Activated naive CD8-positive, alpha-beta T cell treated with anti-CD3 and anti-CD28 coated beads for 36 hours (primary cell): ENCODE results near the gene SORCS3. TPM values are rescaled to one million over a fixed set of nuclear protein-coding genes. Genes with fewer than 3 reads are reported as not detected.

ENCODE experiments used
- DNase-seq: peaks from one replicate; pipeline ENCODE4 v3.0.0; 2021
- H3K27ac Mint-ChIP-seq: one replicate; pipeline ENCODE4 v1.8.0; 2022; ENCODE audit warnings: mild to moderate bottlenecking, moderate library complexity, mixed read lengths
- H3K27me3 Mint-ChIP-seq: one replicate; pipeline ENCODE4 v1.8.0; 2022; ENCODE audit warnings: mild to moderate bottlenecking, mixed read lengths
- H3K36me3 Mint-ChIP-seq: one replicate; pipeline ENCODE4 v1.8.0; 2021; ENCODE audit warnings: mild to moderate bottlenecking, mixed read lengths
- H3K4me1 Mint-ChIP-seq: one replicate; pipeline ENCODE4 v1.8.0; 2021; ENCODE audit warnings: mixed read lengths
- H3K4me3 Mint-ChIP-seq: one replicate; pipeline ENCODE4 v1.8.0; 2022; ENCODE audit warnings: mild to moderate bottlenecking, moderate library complexity, mixed read lengths
- H3K9me3 Mint-ChIP-seq: one replicate; pipeline ENCODE4 v1.8.0; 2022; ENCODE audit warnings: mixed read lengths
- total RNA-seq, 2 experiments: library from RNA; stranded (reverse); gene quantifications; one replicate each; pipeline ENCODE4 v1.2.3, GENCODE V29; 2021

SORCS3 gene
- total RNA-seq, 2 experiments from 2014 or later, result not detected

GRCh38 chr10:104907521-104907920 is 266.4 kb downstream of the SORCS3 start:
- H3K4me3 Mint-ChIP-seq, result no peak overlapping the region
- H3K36me3 Mint-ChIP-seq, result no peaks in the 10 kb centered on the region
- no peaks in the 10 kb centered on the region for H3K9me3 Mint-ChIP-seq
- H3K27me3 Mint-ChIP-seq, result no peaks in the 10 kb centered on the region
- H3K27ac Mint-ChIP-seq, result no peak overlapping the region
- DNase-seq, result no peak
- H3K4me1 Mint-ChIP-seq, result no peaks in the 10 kb centered on the region

GRCh38 chr10:104908581-104908980 is 267.5 kb downstream of the SORCS3 start:
- Mint-ChIP-seq H3K36me3 (no peaks in the 10 kb centered on the region), H3K27me3 (peaks cover 4% of the 10 kb centered on the region), H3K27ac (no peak overlapping the region), H3K9me3 (no peaks in the 10 kb centered on the region), H3K4me1 (no peaks in the 10 kb centered on the region), H3K4me3 (no peak overlapping the region)
- DNase-seq, result no peak

- DNase-seq, result no peak
- Mint-ChIP-seq H3K27me3 (peaks cover 4% of the 10 kb centered on the region), H3K4me1 (no peaks in the 10 kb centered on the region), H3K9me3 (no peaks in the 10 kb centered on the region), H3K27ac (no peak overlapping the region), H3K4me3 (no peak overlapping the region), H3K36me3 (no peaks in the 10 kb centered on the region)
Measured at GRCh38 chr10:104910712-104911111, 269.6 kb downstream of the SORCS3 start.

GRCh38 chr10:104913390-104913789 is 272.3 kb downstream of the SORCS3 start:
- H3K36me3 Mint-ChIP-seq, result no peaks in the 10 kb centered on the region
- H3K27ac Mint-ChIP-seq, result no peak overlapping the region
- H3K27me3 Mint-ChIP-seq, result peaks cover 4% of the 10 kb centered on the region
- no peak for DNase-seq
- no peaks in the 10 kb centered on the region for H3K4me1 Mint-ChIP-seq
- H3K9me3 Mint-ChIP-seq, result no peaks in the 10 kb centered on the region
- H3K4me3 Mint-ChIP-seq, result no peak overlapping the region

GRCh38 chr10:104920476-104920875 is 279.4 kb downstream of the SORCS3 start:
- Mint-ChIP-seq H3K9me3 (no peaks in the 10 kb centered on the region), H3K27me3 (peaks cover 4% of the 10 kb centered on the region), H3K4me3 (no peak overlapping the region), H3K4me1 (no peaks in the 10 kb centered on the region), H3K27ac (no peak overlapping the region), H3K36me3 (no peaks in the 10 kb centered on the region)
- no peak for DNase-seq

GRCh38 chr10:104921763-104922162 is 280.7 kb downstream of the SORCS3 start:
- H3K4me3 Mint-ChIP-seq, result no peak overlapping the region
- H3K36me3 Mint-ChIP-seq, result no peaks in the 10 kb centered on the region
- H3K9me3 Mint-ChIP-seq, result no peaks in the 10 kb centered on the region
- peaks cover 4% of the 10 kb centered on the region for H3K27me3 Mint-ChIP-seq
- no peaks in the 10 kb centered on the region for H3K4me1 Mint-ChIP-seq
- H3K27ac Mint-ChIP-seq, result no peak overlapping the region
- no peak for DNase-seq

GRCh38 chr10:104922810-104923209 is 281.7 kb downstream of the SORCS3 start:
- no peaks in the 10 kb centered on the region for H3K36me3 Mint-ChIP-seq
- H3K27me3 Mint-ChIP-seq, result peaks cover 4% of the 10 kb centered on the region
- DNase-seq, result no peak
- H3K9me3 Mint-ChIP-seq, result no peaks in the 10 kb centered on the region
- no peaks in the 10 kb centered on the region for H3K4me1 Mint-ChIP-seq
- no peak overlapping the region for H3K4me3 Mint-ChIP-seq
- no peak overlapping the region for H3K27ac Mint-ChIP-seq

- no peaks in the 10 kb centered on the region for H3K9me3 Mint-ChIP-seq
- no peak for DNase-seq
- H3K36me3 Mint-ChIP-seq, result no peaks in the 10 kb centered on the region
- no peak overlapping the region for H3K27ac Mint-ChIP-seq
- no peaks in the 10 kb centered on the region for H3K4me1 Mint-ChIP-seq
- H3K4me3 Mint-ChIP-seq, result no peak overlapping the region
- H3K27me3 Mint-ChIP-seq, result peaks cover 4% of the 10 kb centered on the region
Measured at GRCh38 chr10:104923501-104923900, 282.4 kb downstream of the SORCS3 start.

GRCh38 chr10:104924101-104924795 is 283.2 kb downstream of the SORCS3 start:
- no peaks in the 10 kb centered on the region for H3K4me1 Mint-ChIP-seq

GRCh38 chr10:104925232-104925851 is 284.3 kb downstream of the SORCS3 start:
- H3K9me3 Mint-ChIP-seq, result no peaks in the 10 kb centered on the region
- no peak overlapping the region for H3K27ac Mint-ChIP-seq
- H3K4me3 Mint-ChIP-seq, result no peak overlapping the region
- H3K4me1 Mint-ChIP-seq, result no peaks in the 10 kb centered on the region
- H3K27me3 Mint-ChIP-seq, result no peaks in the 10 kb centered on the region
- no peaks in the 10 kb centered on the region for H3K36me3 Mint-ChIP-seq
- DNase-seq, result peak; percentile 19

More at GRCh38 chr10:104924101-104924795, 283.2 kb downstream of the SORCS3 start:
- Mint-ChIP-seq H3K4me3 (no peak overlapping the region), H3K9me3 (no peaks in the 10 kb centered on the region), H3K27ac (no peak overlapping the region), H3K36me3 (no peaks in the 10 kb centered on the region), H3K27me3 (no peaks in the 10 kb centered on the region)
- DNase-seq, result no peak

GRCh38 chr10:104928734-104929133 is 287.6 kb downstream of the SORCS3 start:
- Mint-ChIP-seq H3K4me1 (peaks cover 6% of the 10 kb centered on the region), H3K27ac (no peak overlapping the region), H3K9me3 (no peaks in the 10 kb centered on the region), H3K4me3 (no peak overlapping the region), H3K27me3 (no peaks in the 10 kb centered on the region), H3K36me3 (no peaks in the 10 kb centered on the region)
- no peak for DNase-seq

GRCh38 chr10:104931612-104932134 is 290.6 kb downstream of the SORCS3 start:
- peaks cover 2% of the 10 kb centered on the region for H3K36me3 Mint-ChIP-seq
- H3K4me3 Mint-ChIP-seq, result no peak overlapping the region
- no peaks in the 10 kb centered on the region for H3K27me3 Mint-ChIP-seq
- no peak for DNase-seq
- no peaks in the 10 kb centered on the region for H3K9me3 Mint-ChIP-seq
- H3K4me1 Mint-ChIP-seq, result peaks cover 15% of the 10 kb centered on the region
- H3K27ac Mint-ChIP-seq, result no peak overlapping the region

GRCh38 chr10:104935656-104936055 is 294.6 kb downstream of the SORCS3 start:
- Mint-ChIP-seq H3K4me3 (no peak overlapping the region), H3K27ac (no peak overlapping the region), H3K9me3 (no peaks in the 10 kb centered on the region), H3K36me3 (peaks cover 2% of the 10 kb centered on the region), H3K27me3 (no peaks in the 10 kb centered on the region), H3K4me1 (peaks cover 15% of the 10 kb centered on the region)
- DNase-seq, result no peak

GRCh38 chr10:104937567-104937966 is 296.5 kb downstream of the SORCS3 start:
- no peak overlapping the region for H3K4me3 Mint-ChIP-seq
- peaks cover 9% of the 10 kb centered on the region for H3K4me1 Mint-ChIP-seq
- no peak overlapping the region for H3K27ac Mint-ChIP-seq
- H3K9me3 Mint-ChIP-seq, result no peaks in the 10 kb centered on the region
- DNase-seq, result no peak
- H3K36me3 Mint-ChIP-seq, result peaks cover 2% of the 10 kb centered on the region
- no peaks in the 10 kb centered on the region for H3K27me3 Mint-ChIP-seq

- Mint-ChIP-seq H3K27ac (no peak overlapping the region), H3K9me3 (no peaks in the 10 kb centered on the region), H3K4me1 (peaks cover 9% of the 10 kb centered on the region), H3K27me3 (no peaks in the 10 kb centered on the region), H3K36me3 (peaks cover 2% of the 10 kb centered on the region), H3K4me3 (no peak overlapping the region)
- no peak for DNase-seq
Measured at GRCh38 chr10:104938031-104938430, 296.9 kb downstream of the SORCS3 start.

- H3K4me3 Mint-ChIP-seq, result no peak overlapping the region
- H3K9me3 Mint-ChIP-seq, result peaks cover 2% of the 10 kb centered on the region
- no peaks in the 10 kb centered on the region for H3K36me3 Mint-ChIP-seq
- DNase-seq, result no peak
- no peaks in the 10 kb centered on the region for H3K4me1 Mint-ChIP-seq
- H3K27me3 Mint-ChIP-seq, result no peaks in the 10 kb centered on the region
- H3K27ac Mint-ChIP-seq, result no peak overlapping the region
Measured at GRCh38 chr10:104941662-104942061, 300.6 kb downstream of the SORCS3 start.
